ENCODE measurements around the gene ME2.
"Not testable (repeated sequence)": the region's sequence is repeated elsewhere in the genome, so short reads cannot be mapped to it uniquely, and the experiment has no call there.

ME2 gene

GRCh38 chr18:50924372-50924771, 45.5 kb downstream of the ME2 start:
- DNase-seq (ENCODE audit: low spot score), result peak; percentile 3

- no peak for DNase-seq (ENCODE audit: low spot score)
These were observed 47.6 kb downstream of the ME2 start for GRCh38 chr18:50926521-50926920.

GRCh38 chr18:50928551-50928950, 49.6 kb downstream of the ME2 start:
- no peak for DNase-seq (ENCODE audit: low spot score)

- no peak for DNase-seq (ENCODE audit: low spot score)
These were observed 54.8 kb downstream of the ME2 start for GRCh38 chr18:50933684-50934083.

GRCh38 chr18:50934545-50935211, 55.8 kb downstream of the ME2 start:
- DNase-seq (ENCODE audit: low spot score), result no peak

GRCh38 chr18:50935493-50936191, 56.7 kb downstream of the ME2 start:
- no peak for DNase-seq (ENCODE audit: low spot score)

- DNase-seq (ENCODE audit: low spot score), result no peak
These were observed 58.3 kb downstream of the ME2 start for GRCh38 chr18:50937183-50937582.

GRCh38 chr18:50938912-50939311, 60.0 kb downstream of the ME2 start:
- no peak for DNase-seq (ENCODE audit: low spot score)

GRCh38 chr18:50944245-50944932, 65.5 kb downstream of the ME2 start:
- peak; percentile 12 for DNase-seq (ENCODE audit: low spot score)

GRCh38 chr18:50945918-50946317, 67.0 kb downstream of the ME2 start:
- not testable (repeated sequence) for DNase-seq (ENCODE audit: low spot score)

GRCh38 chr18:50947899-50948298, 69.0 kb downstream of the ME2 start:
- DNase-seq (ENCODE audit: low spot score), result peak; percentile 36

GRCh38 chr18:50949185-50949584, 70.3 kb downstream of the ME2 start:
- no peak for DNase-seq (ENCODE audit: low spot score)

- no peak for DNase-seq (ENCODE audit: low spot score)
These were observed 71.7 kb downstream of the ME2 start for GRCh38 chr18:50950626-50951025.

GRCh38 chr18:50953822-50954221, 74.9 kb downstream of the ME2 start:
- no peak for DNase-seq (ENCODE audit: low spot score)

- no peak for DNase-seq (ENCODE audit: low spot score)
These were observed 76.3 kb downstream of the ME2 start for GRCh38 chr18:50955253-50955652.

GRCh38 chr18:50956116-50956515, 77.2 kb downstream of the ME2 start:
- DNase-seq (ENCODE audit: low spot score), result no peak

GRCh38 chr18:50961974-50962373, 83.1 kb downstream of the ME2 start:
- no peak for DNase-seq (ENCODE audit: low spot score)

GRCh38 chr18:50967714-50968661, 89.1 kb downstream of the ME2 start, which contains the start of gene ELAC1:
Gene ELAC1 (plus strand): TSS chr18:50968040. CDS start chr18:50974405, 6,365 bp downstream.
- peak; percentile 79 for DNase-seq (ENCODE audit: low spot score)

GRCh38 chr18:50969448-50969847, 90.5 kb downstream of the ME2 start:
- no peak for DNase-seq (ENCODE audit: low spot score)

GRCh38 chr18:50970006-50970405, 91.1 kb downstream of the ME2 start:
- DNase-seq (ENCODE audit: low spot score), result no peak

- DNase-seq (ENCODE audit: low spot score), result not testable (repeated sequence)
These were observed 93.5 kb downstream of the ME2 start for GRCh38 chr18:50972404-50972803.
